Epithelial cell of alveolus of lung (primary cell): Measurements from ENCODE around the gene TEX48. TPM values are rescaled to one million over a fixed set of nuclear protein-coding genes. Genes with fewer than 3 reads are reported as not detected.

ENCODE experiments used
- total RNA-seq: library from RNA; depleted of rRNA; stranded (reverse); fragments of >200 nt; gene quantifications from 2 replicates; pipeline ENCODE4 v1.2.1, GENCODE V29; 2015

TEX48 gene, protein sequence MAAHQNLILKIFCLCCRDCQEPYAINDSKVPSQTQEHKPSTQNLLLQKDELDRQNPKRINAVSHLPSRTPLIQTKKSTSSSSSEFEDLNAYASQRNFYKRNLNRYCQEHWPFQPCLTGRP
- not detected in 2 replicates for total RNA-seq

DNA sequence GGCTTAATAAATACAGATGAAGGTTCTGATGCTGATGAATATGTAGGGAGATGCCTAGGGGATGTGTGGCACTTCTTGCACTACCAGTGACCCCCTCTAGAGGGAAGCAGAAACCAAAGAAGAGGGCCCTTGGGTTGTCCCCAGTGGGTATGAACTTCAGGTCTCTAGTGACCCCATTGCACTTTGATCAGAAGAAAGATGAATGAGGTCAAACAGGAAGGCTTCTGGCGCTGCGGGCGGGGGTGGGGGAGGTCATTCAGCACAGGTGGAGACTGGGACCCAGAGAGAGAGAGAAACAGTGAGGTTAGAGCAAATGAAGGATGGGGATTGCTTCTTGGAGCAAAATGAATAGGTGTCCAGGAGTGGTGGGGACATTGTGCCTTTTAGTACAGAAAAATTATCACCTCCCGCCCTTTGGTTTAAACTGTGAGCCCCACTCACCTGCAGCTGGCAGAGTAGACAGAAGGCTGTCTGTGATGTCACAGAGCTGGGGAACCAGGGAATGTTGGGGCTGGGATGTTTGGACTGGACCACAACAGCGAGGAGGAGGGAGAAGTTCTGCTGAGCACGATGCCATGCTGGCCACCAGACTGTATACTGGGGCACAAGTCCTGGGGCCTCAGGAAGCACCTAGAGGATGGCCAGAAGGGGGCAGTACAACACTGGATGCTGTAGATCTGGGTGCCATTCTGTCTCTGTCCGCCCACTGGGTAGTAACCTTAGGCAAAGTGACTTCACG lies at the start of gene TEX48:
Gene TEX48 (minus strand): TSS at position 599 of the 739 bp plus-strand sequence. CDS start 10,469 bp downstream, outside the sequence.

DNA sequence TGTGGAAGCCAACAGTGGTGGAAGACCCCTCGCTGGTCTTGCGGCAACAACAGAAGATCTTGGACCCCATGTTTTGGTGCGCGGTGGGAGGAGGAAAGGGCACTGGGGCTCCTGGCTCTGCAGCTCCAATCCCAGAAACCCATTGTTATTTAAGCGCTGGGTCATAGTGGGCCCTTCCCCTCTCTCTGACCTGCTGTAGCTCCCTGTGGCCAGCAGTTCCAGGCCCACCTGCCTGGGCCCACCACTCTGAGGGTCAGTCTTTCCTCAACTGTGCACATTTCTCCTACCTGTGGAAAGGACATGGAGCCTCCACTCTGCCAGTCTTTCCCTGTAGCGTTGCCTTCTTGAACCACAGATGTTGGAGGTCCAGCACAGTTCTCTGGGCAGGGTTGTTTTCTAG lies 24.3 kb downstream of the TEX48 start, which contains the start of gene TEX53:
Gene TEX53 (minus strand): TSS at position 101 of the 400 bp plus-strand sequence. CDS start 31 bp downstream, at position 70.

Other genes starting within 250 kb of the TEX48 start
- gene WHRN, start 176.7 kb downstream of the TEX48 start, total RNA-seq, result 0.78 and 2.2 TPM in 2 replicates
- 92.6 and 133 TPM in 2 replicates for gene ATP6V1G1, start 94.4 kb downstream of the TEX48 start, total RNA-seq
- 4.7 and 8.9 TPM in 2 replicates for gene TMEM268, start 70.9 kb downstream of the TEX48 start, total RNA-seq
- not detected in 2 replicates for gene TEX53, start 24.4 kb downstream of the TEX48 start, total RNA-seq
- gene TNFSF15, start 123.8 kb upstream of the TEX48 start, total RNA-seq, result 0.08 and 3.4 TPM in 2 replicates
- not detected in 2 replicates for gene TNFSF8, start 248.4 kb upstream of the TEX48 start, total RNA-seq